Lung (tissue), 12 donors: ENCODE data around the gene GARNL3. TPM values are rescaled to one million over a fixed set of nuclear protein-coding genes. Genes with fewer than 3 reads are reported as not detected.

Experiments
- ATAC-seq: fragments of 200-7000 bp; cut with Tn5 transposase; one replicate; pipeline ENCODE4 v1.9.1; 2020; ENCODE audit warnings: moderate number of reproducible peaks; ENCODE audit not compliant: insufficient read depth, low FRiP score
- DNase-seq, 3 donors: peaks; one replicate each; pipeline ENCODE4 v3.0.0-alpha.2; 2013 to 2017
- H3K27ac ChIP-seq, 2 donors: one replicate each; pipeline ENCODE4 v1.5.1; 2013; ENCODE audit warnings: mild to moderate bottlenecking in 2 of 2, moderate library complexity in 2 of 2, control low read depth in 1 of 2, inconsistent platforms in 1 of 2, low read depth in 1 of 2, low read length in 1 of 2
- H3K27me3 ChIP-seq, 3 donors: one replicate each; pipeline ENCODE4 v1.5.1; 2013; ENCODE audit warnings: low read length in 2 of 3; ENCODE audit not compliant: control insufficient read depth in 3 of 3, insufficient read depth in 3 of 3
- H3K36me3 ChIP-seq, 4 donors: one replicate each; pipeline ENCODE4 v1.5.1; 2013; ENCODE audit warnings: low read length in 4 of 4, mild to moderate bottlenecking in 1 of 4, moderate library complexity in 1 of 4; ENCODE audit not compliant: control insufficient read depth in 4 of 4, insufficient read depth in 4 of 4
- H3K4me1 ChIP-seq, 5 donors: one replicate each; pipeline ENCODE4 v1.5.1; 2013; ENCODE audit warnings: low read length in 5 of 5, mild to moderate bottlenecking in 2 of 5, moderate library complexity in 1 of 5; ENCODE audit not compliant: control insufficient read depth in 5 of 5, insufficient read depth in 5 of 5
- H3K4me3 ChIP-seq: one replicate; pipeline ENCODE4 v1.5.1; 2013; ENCODE audit warnings: mild to moderate bottlenecking, control low read depth, moderate library complexity
- H3K9ac ChIP-seq, 2 donors: one replicate each; pipeline ENCODE4 v1.5.1; 2013; ENCODE audit warnings: low read length in 2 of 2, control low read depth in 1 of 2; ENCODE audit not compliant: insufficient read depth in 1 of 2
- H3K9me3 ChIP-seq, 4 donors: one replicate each; pipeline ENCODE4 v1.5.1; 2013; ENCODE audit warnings: low read length in 3 of 4, mild to moderate bottlenecking in 1 of 4, moderate library complexity in 1 of 4; ENCODE audit not compliant: control insufficient read depth in 4 of 4, insufficient read depth in 3 of 4
- CTCF ChIP-seq: IDR thresholded peaks from 2 replicates; pipeline ENCODE4 v1.5.1; 2012; ENCODE audit warnings: mild to moderate bottlenecking; ENCODE audit errors: control extremely low read depth, extremely low read depth
- WGBS, 2 donors: extraction: QIAGEN DNeasy Blood & Tissue Kit; methylation state at CpG; one replicate each; pipeline ENCODE4 v1.1.7; 2013; 5-methylcytosine and 5-hydroxymethylcytosine counted together
- polyA plus RNA-seq, 2 donors: library from polyadenylated mRNA; stranded (reverse); fragments of 200-250 nt; gene quantifications; one replicate each; pipeline ENCODE4 v1.2.1, GENCODE V29; 2013
- total RNA-seq, 2 donors: library from RNA; depleted of rRNA in 1 of 2; stranded (reverse); fragments of >200 nt in 1 of 2; gene quantifications; one replicate each; pipeline ENCODE4 v1.2.1, GENCODE V29; 2014 to 2021
- donor health status: control.
- donor health status: control.
- donor health status: Bipolar disorder and iron deficiency.
- donor health status: healthy.
- donor health status: DM: yes; HTN: yes; CAD: no.

GARNL3 gene
- total and polyA plus RNA-seq, 4 donors, result 1.5 to 31.1 (median 4.4) TPM

- Histone ChIP-seq H3K27ac (no peak overlapping the region), H3K4me1 (no peaks in the 10 kb centered on the region), H3K4me3 (no peak overlapping the region), H3K9me3 (no peaks in the 10 kb centered on the region), H3K27me3 (peaks cover 0 to 2% (median 0%) of the 10 kb centered on the region in 3 donors), H3K36me3 (peaks cover 4 to 28% (median 5%) of the 10 kb centered on the region in 4 donors), H3K9ac (no peak overlapping the region)
- WGBS, 2 donors, result 87 to 97% methylated on average over 4 of the region's 4 CpGs
- ATAC-seq, result no peak
- no peak for DNase-seq
- no peak for TF ChIP-seq CTCF
Measured at GRCh38 chr9:127356906-127357305, 92.3 kb downstream of the GARNL3 start.

- Histone ChIP-seq H3K4me1 (no peaks in the 10 kb centered on the region), H3K36me3 (peaks cover 4 to 28% (median 5%) of the 10 kb centered on the region in 4 donors), H3K9ac (no peak overlapping the region), H3K27ac (no peak overlapping the region), H3K9me3 (no peaks in the 10 kb centered on the region), H3K27me3 (peaks cover 0 to 2% (median 0%) of the 10 kb centered on the region in 3 donors), H3K4me3 (no peak overlapping the region)
- ATAC-seq, result no peak
- TF ChIP-seq CTCF, result no peak
- no peak for DNase-seq
- 91 to 94% methylated on average over 3 of the region's 3 CpGs for WGBS, 2 donors
Measured at GRCh38 chr9:127358023-127358535, 93.5 kb downstream of the GARNL3 start.

- no peak overlapping the region for H3K9ac ChIP-seq
- peaks cover 0 to 2% (median 0%) of the 10 kb centered on the region in 3 donors for H3K27me3 ChIP-seq
- TF ChIP-seq CTCF, result no peak
- H3K36me3 ChIP-seq, result peaks cover 4 to 28% (median 5%) of the 10 kb centered on the region in 4 donors
- DNase-seq, result no peak
- no peaks in the 10 kb centered on the region for H3K9me3 ChIP-seq
- H3K4me1 ChIP-seq, result no peaks in the 10 kb centered on the region
- H3K4me3 ChIP-seq, result no peak overlapping the region
- no peak for ATAC-seq
- WGBS, 2 donors, result 97 to 99% methylated on average over 3 of the region's 3 CpGs
- no peak overlapping the region for H3K27ac ChIP-seq
Measured at GRCh38 chr9:127358770-127359169, 94.2 kb downstream of the GARNL3 start.

GRCh38 chr9:127360250-127360649, 95.7 kb downstream of the GARNL3 start:
- no peak for TF ChIP-seq CTCF
- H3K27me3 ChIP-seq, result no peaks in the 10 kb centered on the region
- no peak for DNase-seq
- no peak for ATAC-seq
- no peak overlapping the region for H3K4me3 ChIP-seq
- H3K9me3 ChIP-seq, result no peaks in the 10 kb centered on the region
- 76 to 85% methylated on average over 8 of the region's 8 CpGs for WGBS, 2 donors
- no peak overlapping the region for H3K9ac ChIP-seq
- no peaks in the 10 kb centered on the region for H3K4me1 ChIP-seq
- H3K27ac ChIP-seq, result no peak overlapping the region
- H3K36me3 ChIP-seq, result peaks cover 5 to 28% (median 6%) of the 10 kb centered on the region in 4 donors
